ENCODE results near the gene SOCS1. TPM values are rescaled to one million over a fixed set of nuclear protein-coding genes. Genes with fewer than 3 reads are reported as not detected.

Gene SOCS1
- total RNA-seq, 4 donors from 2014 or later, result 5.3 to 10.5 (median 6.9) TPM

DNA sequence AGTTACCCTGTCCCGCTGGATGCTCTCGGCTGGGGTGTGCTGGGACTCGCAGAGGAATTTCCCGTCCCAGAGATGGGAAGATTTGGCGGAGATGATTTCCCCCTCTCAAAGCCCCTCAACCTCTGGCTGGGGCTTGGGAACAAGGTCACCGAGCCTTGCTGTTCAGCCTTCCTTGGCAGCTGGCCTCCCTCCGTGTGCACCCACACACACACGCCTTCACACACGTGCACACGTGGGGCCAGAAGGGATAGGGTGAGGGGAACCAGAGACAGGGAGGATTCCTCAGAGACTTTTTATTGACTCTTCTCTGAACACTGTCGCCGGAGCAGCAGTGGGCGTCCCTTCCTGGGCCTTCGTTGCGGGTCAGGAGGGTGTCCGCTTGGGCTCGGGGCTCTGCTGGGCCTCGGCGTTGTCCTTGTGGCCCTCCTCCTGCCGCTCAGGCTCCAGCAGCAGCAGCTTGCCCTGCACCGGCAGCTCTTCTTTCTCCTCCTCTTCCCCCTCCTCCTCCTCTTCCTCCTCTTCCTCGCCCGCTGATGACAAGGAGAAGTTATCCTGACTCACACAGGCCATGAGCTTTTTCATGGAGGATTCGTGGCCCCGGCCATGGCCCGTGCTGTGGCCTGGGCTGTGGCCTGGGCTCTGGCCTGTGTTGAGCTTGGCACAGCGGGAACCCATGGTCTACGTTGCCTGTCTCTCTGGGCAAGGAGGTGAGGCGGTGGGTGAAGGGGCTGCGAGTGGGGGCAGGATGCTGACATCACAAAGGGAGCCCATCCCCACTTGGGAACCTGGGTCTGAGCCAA lies 17.1 kb upstream of the SOCS1 start, which contains the start of gene PRM3:
Gene PRM3, minus strand, starts transcription at position 709 of the 800 bp plus-strand sequence. Its CDS starts 34 bp downstream, at position 675.
- ATAC-seq, result no peak

DNA sequence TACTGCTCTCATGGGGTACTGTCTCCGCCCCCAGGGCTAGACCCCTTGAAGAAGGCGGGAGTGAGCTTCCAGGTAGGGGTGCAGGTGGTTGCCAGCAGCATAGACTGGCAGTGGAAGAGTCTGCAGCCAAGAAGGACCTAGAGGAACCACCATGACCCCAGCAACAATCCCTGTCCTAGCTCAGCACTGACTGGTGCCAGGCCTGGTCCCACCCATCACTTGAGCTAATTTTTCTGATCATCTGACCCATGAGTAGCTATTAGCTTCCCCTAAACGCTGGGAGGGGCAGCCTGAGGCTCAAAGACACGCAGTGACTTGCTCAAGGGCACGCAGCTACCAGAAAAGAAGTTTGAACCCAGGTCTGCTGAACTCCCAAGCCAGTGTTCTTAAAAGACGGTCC lies 16.5 kb upstream of the SOCS1 start:
- TF ChIP-seq POLR2AphosphoS5 (IDR thresholded peaks at IDR 0.05) (no peak), POLR2A (IDR thresholded peaks at IDR 0.05) (no peak), EP300 (IDR thresholded peaks at IDR 0.05) (no peak)
- TF ChIP-seq, protein P1, sequence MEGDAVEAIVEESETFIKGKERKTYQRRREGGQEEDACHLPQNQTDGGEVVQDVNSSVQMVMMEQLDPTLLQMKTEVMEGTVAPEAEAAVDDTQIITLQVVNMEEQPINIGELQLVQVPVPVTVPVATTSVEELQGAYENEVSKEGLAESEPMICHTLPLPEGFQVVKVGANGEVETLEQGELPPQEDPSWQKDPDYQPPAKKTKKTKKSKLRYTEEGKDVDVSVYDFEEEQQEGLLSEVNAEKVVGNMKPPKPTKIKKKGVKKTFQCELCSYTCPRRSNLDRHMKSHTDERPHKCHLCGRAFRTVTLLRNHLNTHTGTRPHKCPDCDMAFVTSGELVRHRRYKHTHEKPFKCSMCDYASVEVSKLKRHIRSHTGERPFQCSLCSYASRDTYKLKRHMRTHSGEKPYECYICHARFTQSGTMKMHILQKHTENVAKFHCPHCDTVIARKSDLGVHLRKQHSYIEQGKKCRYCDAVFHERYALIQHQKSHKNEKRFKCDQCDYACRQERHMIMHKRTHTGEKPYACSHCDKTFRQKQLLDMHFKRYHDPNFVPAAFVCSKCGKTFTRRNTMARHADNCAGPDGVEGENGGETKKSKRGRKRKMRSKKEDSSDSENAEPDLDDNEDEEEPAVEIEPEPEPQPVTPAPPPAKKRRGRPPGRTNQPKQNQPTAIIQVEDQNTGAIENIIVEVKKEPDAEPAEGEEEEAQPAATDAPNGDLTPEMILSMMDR (IDR thresholded peaks at IDR 0.05), result no peak
- H3K4me1 ChIP-seq, result no peaks in the 10 kb centered on the region
- H3K27ac ChIP-seq, result no peak overlapping the region
- H3K36me3 ChIP-seq, result no peaks in the 10 kb centered on the region
- no peak overlapping the region for H3K4me3 ChIP-seq
- WGBS, 2 donors (ENCODE audit: low coverage in 1 of 2), result 90% methylated on average over 2 of the region's 6 CpGs; no CpG with 5 or more reads in 1 of the 2 donors
- no peak for ATAC-seq
- no peaks in the 10 kb centered on the region for H3K27me3 ChIP-seq
- peaks cover 0 to under 1% (median 0%) of the 10 kb centered on the region in 3 donors for H3K9me3 ChIP-seq

More for the DNA sequence above, 17.1 kb upstream of the SOCS1 start, which contains the start of gene PRM3:
- TF ChIP-seq EP300 (IDR thresholded peaks at IDR 0.05) (no peak), POLR2A (IDR thresholded peaks at IDR 0.05) (no peak), POLR2AphosphoS5 (IDR thresholded peaks at IDR 0.05) (no peak)
- TF ChIP-seq, protein P1 (IDR thresholded peaks at IDR 0.05), result no peak
- H3K4me3 ChIP-seq, result no peak within 1 kb of the TSS
- peaks cover 0 to 3% (median 0%) of the 10 kb centered on the region in 3 donors for H3K9me3 ChIP-seq
- H3K36me3 ChIP-seq, result no peaks in the 10 kb centered on the region
- no peak within 1 kb of the TSS for H3K27ac ChIP-seq
- no peaks in the 10 kb centered on the region for H3K27me3 ChIP-seq
- no peaks in the 10 kb centered on the region for H3K4me1 ChIP-seq
- 69 to 77% methylated on average over 11 to 12 of the region's 30 CpGs for WGBS, 2 donors (ENCODE audit: low coverage in 1 of 2)

DNA sequence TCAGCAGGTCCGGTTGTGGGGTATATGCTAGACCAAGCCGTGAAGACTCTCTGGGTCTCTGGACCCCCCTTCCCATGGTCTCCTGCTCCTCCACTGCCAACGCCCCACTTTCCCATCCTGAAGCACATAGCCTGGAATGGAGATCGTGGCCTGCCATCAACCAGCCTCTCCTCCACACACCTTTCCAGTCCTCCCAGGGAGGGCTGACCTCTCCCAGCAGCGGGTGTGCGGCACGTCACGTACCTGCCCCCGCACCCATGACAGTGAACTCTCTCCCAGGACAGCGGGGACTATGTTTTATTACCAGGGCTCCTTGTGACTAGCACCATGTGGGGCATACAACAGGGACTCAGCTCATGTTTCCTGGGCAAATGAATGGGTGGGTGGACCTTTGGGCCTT lies 15.6 kb upstream of the SOCS1 start:
- Histone ChIP-seq H3K27ac (no peak overlapping the region), H3K4me1 (no peaks in the 10 kb centered on the region), H3K4me3 (no peak overlapping the region), H3K27me3 (no peaks in the 10 kb centered on the region), H3K36me3 (no peaks in the 10 kb centered on the region), H3K9me3 (no peaks in the 10 kb centered on the region)
- no peak for TF ChIP-seq POLR2A (IDR thresholded peaks at IDR 0.05)
- TF ChIP-seq, protein P1 (IDR thresholded peaks at IDR 0.05), result no peak
- TF ChIP-seq EP300 (IDR thresholded peaks at IDR 0.05), result no peak
- no peak for TF ChIP-seq POLR2AphosphoS5 (IDR thresholded peaks at IDR 0.05)
- ATAC-seq, result no peak
- WGBS, 2 donors (ENCODE audit: low coverage in 1 of 2), result 96% methylated on average over 5 of the region's 10 CpGs; no CpG with 5 or more reads in 1 of the 2 donors

DNA sequence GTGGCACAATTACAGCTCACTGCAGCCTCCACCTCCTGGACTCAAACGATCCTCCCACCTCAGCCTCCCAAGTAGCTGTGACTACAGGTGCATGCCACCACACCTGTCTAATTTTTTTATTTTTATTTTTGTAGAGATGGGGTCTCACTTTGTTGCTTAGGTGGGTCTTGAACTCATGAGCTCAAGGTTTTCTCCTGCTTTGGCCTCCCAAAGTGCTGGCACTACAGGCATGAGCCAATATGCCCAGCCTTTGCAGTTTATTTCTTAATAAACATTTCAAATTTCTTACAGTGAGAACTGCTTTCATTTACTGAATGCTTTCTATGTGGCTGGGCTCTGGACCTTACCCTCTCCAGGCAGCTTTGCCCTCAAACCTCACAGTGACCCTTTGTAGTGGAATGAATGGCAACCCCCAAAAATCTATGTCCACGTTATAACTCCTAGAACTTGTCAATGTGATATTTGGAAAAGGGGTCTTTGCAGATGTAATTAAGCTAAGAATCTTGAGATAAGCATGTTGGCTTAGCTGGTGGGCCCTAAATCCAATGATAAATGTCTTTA lies 14.7 kb upstream of the SOCS1 start:
- Histone ChIP-seq H3K4me1 (no peaks in the 10 kb centered on the region), H3K36me3 (no peaks in the 10 kb centered on the region), H3K9me3 (no peaks in the 10 kb centered on the region), H3K27ac (no peak overlapping the region), H3K4me3 (no peak overlapping the region), H3K27me3 (no peaks in the 10 kb centered on the region)
- no peak for ATAC-seq
- TF ChIP-seq POLR2A (IDR thresholded peaks at IDR 0.05) (no peak), POLR2AphosphoS5 (IDR thresholded peaks at IDR 0.05) (no peak)
- TF ChIP-seq, protein P1 (IDR thresholded peaks at IDR 0.05), result no peak
- WGBS, 2 donors (ENCODE audit: low coverage in 1 of 2), result 77 to 100% methylated on average over 2 of the region's 2 CpGs

All from gastroesophageal sphincter (tissue), 4 donors.